ENCODE results near the gene SORCS3.

DNA sequence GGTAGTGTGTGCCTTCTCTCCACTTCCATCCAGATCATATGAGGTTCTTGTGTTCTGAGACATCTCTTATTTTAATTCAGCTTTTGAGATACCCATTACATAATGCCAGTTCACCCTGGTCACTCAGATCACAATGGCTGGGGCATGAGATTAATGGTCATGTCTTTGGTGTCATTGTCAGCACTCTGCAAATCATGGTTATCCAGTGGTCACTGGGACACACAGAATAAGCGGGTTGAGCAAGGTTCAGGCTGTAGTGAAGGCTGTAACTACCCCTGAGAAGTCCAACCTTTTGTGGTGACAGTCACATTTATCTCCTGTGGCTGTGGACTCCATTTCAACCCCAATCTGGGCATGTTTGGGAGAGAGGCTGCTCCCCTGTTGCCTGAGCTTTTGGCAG, 35.8 kb downstream of the SORCS3 start:
- TF ChIP-seq CTCF (IDR thresholded peaks at IDR 0.05; ENCODE audit: low read length): no peak
- no peak for TF ChIP-seq EZH2 (optimal IDR thresholded peaks at IDR 0.05; ENCODE audit: low read depth, low read length)

Measured in MM.1S (cell line).